Type B pancreatic cell (in vitro differentiated cells): Measurements from ENCODE around the gene GRN. TPM values are rescaled to one million over a fixed set of nuclear protein-coding genes. Genes with fewer than 3 reads are reported as not detected.
"Not testable (repeated sequence)": the region's sequence is repeated elsewhere in the genome, so short reads cannot be mapped to it uniquely, and the experiment has no call there.

Source experiments
- DNase-seq: peaks from one replicate; pipeline ENCODE4 v3.0.0; 2021; ENCODE audit warnings: mixed read lengths; ENCODE audit not compliant: unreplicated experiment; ENCODE audit errors: extremely low spot score
- H3K27ac Mint-ChIP-seq: 2 replicates; pipeline ENCODE4 v1.8.0; 2021; ENCODE audit warnings: mild to moderate bottlenecking, mixed read lengths
- H3K27me3 Mint-ChIP-seq: 2 replicates; pipeline ENCODE4 v1.8.0; 2021; ENCODE audit warnings: mixed read lengths
- H3K36me3 Mint-ChIP-seq: 2 replicates; pipeline ENCODE4 v1.8.0; 2021; ENCODE audit warnings: mixed read lengths
- H3K4me1 Mint-ChIP-seq: one replicate; pipeline ENCODE4 v1.8.0; 2021; ENCODE audit warnings: mixed read lengths; ENCODE audit not compliant: unreplicated experiment
- H3K4me3 Mint-ChIP-seq: 2 replicates; pipeline ENCODE4 v1.8.0; 2021; ENCODE audit warnings: mild to moderate bottlenecking, mixed read lengths
- H3K9me3 Mint-ChIP-seq: 2 replicates; pipeline ENCODE4 v1.8.0; 2021; ENCODE audit warnings: mixed read lengths
- CTCF ChIP-seq: fragments of 200-600 bp; sonication (generic); conservative IDR thresholded peaks from 2 replicates; pipeline ENCODE4 v1.5.0; 2021; ENCODE audit warnings: antibody characterized with exemption, mild to moderate bottlenecking
- total RNA-seq: library from RNA; stranded (reverse); gene quantifications from 2 replicates; pipeline ENCODE4 v1.2.1, GENCODE V29; 2021; ENCODE audit warnings: low replicate concordance

GRN gene
- total RNA-seq, 1 donor from 2014 or later: 183 TPM

- TF ChIP-seq CTCF: no peak
- Mint-ChIP-seq H3K9me3 (no peaks in the 10 kb centered on the region), H3K4me1 (no peaks in the 10 kb centered on the region), H3K27ac (no peak overlapping the region), H3K4me3 (no peak overlapping the region), H3K27me3 (peaks cover 17% of the 10 kb centered on the region), H3K36me3 (no peaks in the 10 kb centered on the region)
- DNase-seq: no peak
Measured at GRCh38 chr17:44338702-44339101, 6.4 kb upstream of the GRN start.

DNA sequence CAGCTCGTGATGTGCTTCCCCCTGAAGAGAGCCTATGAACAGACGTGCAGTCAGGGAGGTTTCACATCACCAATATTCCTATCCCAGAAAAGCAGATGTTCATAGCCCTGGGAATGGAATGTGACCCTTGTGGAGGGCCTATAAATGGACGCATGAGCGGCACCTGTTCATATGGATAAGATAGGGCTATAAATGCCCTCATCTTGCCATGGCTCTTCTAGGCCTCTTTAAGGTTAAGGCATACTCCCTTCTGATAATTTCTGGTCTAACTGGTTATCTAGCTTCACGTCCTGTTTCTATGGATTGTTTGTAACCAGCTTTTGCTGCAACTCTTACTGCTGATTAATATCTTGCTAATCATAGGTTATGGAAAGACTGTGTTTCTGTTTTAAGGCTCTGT is 4.5 kb upstream of the GRN start:
- H3K27me3 Mint-ChIP-seq: peaks cover 21% of the 10 kb centered on the region
- DNase-seq, H3K4me1 Mint-ChIP-seq, H3K9me3 Mint-ChIP-seq, H3K36me3 Mint-ChIP-seq: not testable (repeated sequence)
- peak overlapping the region; percentile 66 for H3K27ac Mint-ChIP-seq
- peak overlapping the region; percentile 6 for H3K4me3 Mint-ChIP-seq

DNA sequence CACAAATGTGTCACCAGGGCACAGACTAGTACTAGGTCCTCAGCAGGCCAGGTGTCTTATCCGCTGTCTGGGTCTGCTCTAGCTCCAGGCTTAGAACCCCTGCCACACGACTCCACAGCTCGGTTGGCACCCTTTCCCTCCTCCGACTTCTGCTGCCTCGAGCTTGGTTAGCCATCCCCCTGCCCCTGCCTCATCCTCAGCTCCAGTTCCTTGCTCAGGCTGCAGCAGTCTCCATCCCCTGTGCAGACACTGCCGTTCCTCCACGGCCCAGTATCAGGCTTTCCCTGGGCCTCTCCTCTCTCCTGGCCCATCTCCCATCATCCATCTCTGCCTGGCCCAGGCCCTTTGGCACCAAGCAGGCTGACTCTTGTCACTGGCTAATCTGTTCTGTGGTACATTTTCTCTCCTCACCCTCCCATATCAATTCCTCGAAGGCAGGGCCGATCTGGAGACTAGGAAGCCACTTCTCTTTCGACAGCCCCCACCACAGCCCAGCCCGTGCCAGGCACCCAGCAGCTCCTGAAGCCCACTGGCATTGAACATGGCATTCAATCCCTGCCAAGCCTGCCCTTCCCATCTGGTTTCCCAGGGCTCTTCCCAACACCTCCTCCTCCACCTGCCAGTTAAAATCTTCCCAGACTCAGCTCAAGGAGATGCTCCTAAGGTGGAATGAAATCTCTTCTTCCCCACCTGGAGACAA is 1.4 kb upstream of the GRN start:
- peak overlapping the region; percentile 95 for H3K27ac Mint-ChIP-seq
- DNase-seq: no peak
- no peaks in the 10 kb centered on the region for H3K36me3 Mint-ChIP-seq
- TF ChIP-seq CTCF: no peak
- H3K4me3 Mint-ChIP-seq: peak overlapping the region; percentile 16
- peaks cover 12% of the 10 kb centered on the region for H3K4me1 Mint-ChIP-seq
- H3K9me3 Mint-ChIP-seq: no peaks in the 10 kb centered on the region
- peaks cover 8% of the 10 kb centered on the region for H3K27me3 Mint-ChIP-seq

DNA sequence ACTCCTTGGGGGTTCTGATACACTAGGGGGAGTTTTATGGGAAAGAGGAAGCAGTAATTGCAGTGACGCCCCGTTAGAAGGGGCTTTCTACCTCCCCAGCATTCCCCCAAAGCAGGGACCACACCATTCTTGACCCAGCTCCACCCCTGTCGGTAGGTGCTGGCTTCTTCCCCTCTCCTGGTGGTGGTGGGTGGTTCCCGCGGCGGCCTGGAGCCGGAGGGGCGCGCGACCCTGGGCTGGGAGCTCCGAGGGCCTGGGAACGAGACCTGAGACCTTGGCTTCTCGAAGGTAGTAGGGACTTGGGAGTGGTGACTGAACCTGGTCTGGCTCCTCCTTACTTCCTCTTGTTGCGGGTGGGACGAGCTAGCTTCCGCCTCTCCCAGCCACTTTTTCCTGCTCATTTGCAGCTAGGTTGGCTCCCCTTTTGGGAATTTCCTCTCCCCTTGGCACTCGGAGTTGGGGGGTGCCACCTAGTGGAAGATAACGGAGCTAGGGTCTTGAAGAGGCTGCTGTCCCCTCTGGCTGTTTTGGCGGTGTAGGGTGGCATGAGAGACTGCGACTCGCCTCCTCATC is 438 bp downstream of the GRN start:
- peaks cover 12% of the 10 kb centered on the region for H3K4me1 Mint-ChIP-seq
- peaks cover 8% of the 10 kb centered on the region for H3K27me3 Mint-ChIP-seq
- no peaks in the 10 kb centered on the region for H3K36me3 Mint-ChIP-seq
- H3K27ac Mint-ChIP-seq: peak overlapping the region; percentile 95
- peak overlapping the region; percentile 98 for H3K4me3 Mint-ChIP-seq
- H3K9me3 Mint-ChIP-seq: no peaks in the 10 kb centered on the region
- no peak for DNase-seq
- TF ChIP-seq CTCF: peak; percentile 70

DNA sequence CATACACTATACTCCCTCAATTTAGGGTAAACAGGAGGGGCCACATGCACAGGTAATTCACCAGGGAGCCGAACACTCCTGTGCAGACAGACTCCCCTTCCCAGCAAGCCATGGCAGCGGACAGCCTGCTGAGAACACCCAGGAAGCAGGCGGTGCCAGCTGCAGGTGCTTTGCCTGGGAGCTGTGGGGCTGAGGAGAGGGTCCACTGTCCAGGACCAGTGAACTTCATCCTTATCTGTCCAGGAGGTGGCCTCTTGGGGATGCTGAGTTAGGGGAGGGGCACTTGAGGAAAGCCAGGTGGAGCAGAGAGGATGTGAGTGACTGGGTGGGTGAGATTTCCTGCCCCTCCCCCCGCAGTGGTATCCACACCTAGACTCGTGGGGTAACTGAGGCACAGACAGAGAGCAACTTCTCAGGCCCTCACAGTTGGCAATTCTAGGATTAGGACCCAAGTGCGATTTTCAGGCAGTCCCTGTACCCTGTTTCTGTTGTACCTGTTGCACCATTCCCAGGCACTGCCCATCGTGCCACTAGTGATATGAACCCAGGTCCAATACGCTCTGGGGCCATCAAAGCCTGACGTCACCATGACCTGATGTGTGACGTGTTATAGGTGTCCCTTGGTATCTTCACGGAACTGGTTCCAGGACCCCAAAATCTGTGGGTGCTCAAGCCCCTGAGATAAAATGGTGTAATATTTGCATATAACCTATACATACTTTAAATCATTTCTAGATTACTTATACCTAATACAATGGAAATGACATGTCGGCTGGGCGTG is 1.2 kb downstream of the GRN start:
- no peak for DNase-seq
- Mint-ChIP-seq H3K27ac (peak overlapping the region; percentile 95), H3K36me3 (no peaks in the 10 kb centered on the region), H3K9me3 (no peaks in the 10 kb centered on the region), H3K4me3 (peak overlapping the region; percentile 98), H3K27me3 (peaks cover 4% of the 10 kb centered on the region), H3K4me1 (peaks cover 12% of the 10 kb centered on the region)
- TF ChIP-seq CTCF: no peak

DNA sequence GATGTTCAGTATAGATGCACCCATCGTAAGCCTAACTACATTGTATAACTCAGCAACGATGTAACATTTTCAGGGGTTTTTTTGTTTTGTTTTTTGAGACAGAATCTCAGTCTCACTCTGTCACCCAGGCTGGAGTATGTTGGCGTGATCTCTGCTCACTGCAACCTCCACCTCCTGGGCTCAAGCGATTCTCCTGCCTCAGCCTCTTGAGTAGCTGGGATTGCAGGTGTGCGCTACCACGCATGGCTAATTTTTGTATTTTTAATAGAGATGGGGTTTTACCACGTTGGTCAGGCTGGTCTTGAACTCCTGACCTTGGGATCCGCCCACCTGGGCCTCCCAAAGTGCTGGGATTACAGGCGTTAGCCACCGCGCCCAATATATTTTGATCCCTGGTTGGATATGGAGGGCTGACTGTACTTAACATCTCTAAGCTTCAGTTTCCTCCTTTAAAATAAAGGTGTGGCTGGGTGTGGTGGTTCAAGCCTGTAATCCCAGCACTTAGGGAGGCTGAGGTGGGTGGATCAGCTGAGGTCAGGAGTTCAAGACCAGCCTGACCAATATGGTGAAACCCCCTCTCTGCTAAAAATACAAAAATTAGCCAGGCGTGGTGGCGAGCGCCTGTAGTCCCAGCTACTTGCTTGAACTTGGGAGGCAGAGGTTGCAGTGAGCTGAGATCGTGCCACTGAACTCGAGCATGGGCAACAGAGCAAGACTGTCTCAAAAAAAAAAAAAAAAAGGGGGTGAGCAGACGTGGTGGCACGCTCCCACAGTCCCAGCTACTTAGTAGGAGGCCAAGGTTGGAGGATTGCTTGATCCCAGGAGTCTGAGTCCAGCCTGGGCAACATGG is 2.3 kb downstream of the GRN start:
- not testable (repeated sequence) for DNase-seq, H3K27me3 Mint-ChIP-seq, H3K36me3 Mint-ChIP-seq, H3K27ac Mint-ChIP-seq, H3K9me3 Mint-ChIP-seq
- Mint-ChIP-seq H3K4me3 (peak overlapping the region; percentile 39), H3K4me1 (peaks cover 12% of the 10 kb centered on the region)
